HCT116 (cell line): ENCODE data around the gene IZUMO4. TPM values are rescaled to one million over a fixed set of nuclear protein-coding genes. Genes with fewer than 3 reads are reported as not detected.

Experiments used
- ATAC-seq: fragments of 200-7000 bp; cut with Tn5 transposase; 2 replicates; pipeline ENCODE4 v1.9.1; 2020; ENCODE audit warnings: mild to moderate bottlenecking, moderate library complexity
- BruUV-seq: library from RNA; stranded (reverse); fragments of 400-500 nt; replicated peaks from 2 replicates; lab custom pipeline; 2021; lab: Mats Ljungman, UMichigan
- CTCF ChIA-PET: fragments of 300-600 bp; sonication (Branson Sonifier 250); formaldehyde crosslinking; loops from one replicate; lab custom pipeline; 2021; ENCODE audit warnings: antibody characterized with exemption; lab: Charles Lee
- POLR2A ChIA-PET: fragments of 300-600, 350-600 bp; sonication (Branson Sonifier 250); formaldehyde crosslinking; loops from one replicate; lab custom pipeline; 2021; ENCODE audit warnings: antibody characterized with exemption; lab: Charles Lee
- RAD21 ChIA-PET, 2 experiments: fragments of 300-600 bp; sonication (Branson Sonifier 250); formaldehyde crosslinking; loops; one replicate each; lab custom pipeline; 2023; ENCODE audit warnings: low total read pairs in 2 of 2; ENCODE audit not compliant: uncharacterized antibody in 2 of 2, unreplicated experiment in 2 of 2, low non-redundant PET in 1 of 2; lab: Charles Lee
- DNase-seq: peaks from one replicate; pipeline ENCODE4 v3.0.0-alpha.2; 2010; ENCODE audit warnings: low read depth, low spot score
- H2AFZ ChIP-seq: fragments of 200-600 bp; shearing (Covaris generic), sonication (generic); 2 replicates; pipeline ENCODE4 v1.6.1; 2017; ENCODE audit warnings: low read depth, mixed run types, mixed read lengths, antibody characterized with exemption, low read length; ENCODE audit not compliant: poor library complexity, severe bottlenecking
- H3K27ac ChIP-seq: 2 replicates; pipeline ENCODE4 v1.5.1; 2012; ENCODE audit warnings: low read depth, low read length
- H3K27me3 ChIP-seq: fragments of 200-600 bp; sonication (generic); 2 replicates; pipeline ENCODE4 v1.6.1; 2016; ENCODE audit warnings: mixed run types, low read length, mixed read lengths; ENCODE audit not compliant: insufficient read depth
- H3K36me3 ChIP-seq, 2 experiments: fragments of 200-500 bp in 1 of 2; fragments of 200-600 bp in 1 of 2; sonication (Bioruptor generic) in 1 of 2; sonication (generic) in 1 of 2; 2 replicates each; pipeline versions ENCODE4 v1.5.1 to v1.6.1; 2014 to 2016; ENCODE audit warnings: low read length in 2 of 2, inconsistent platforms in 1 of 2, mixed read lengths in 1 of 2, mixed run types in 1 of 2; ENCODE audit not compliant: insufficient read depth in 2 of 2, control insufficient read depth in 1 of 2
- H3K4me1 ChIP-seq, 2 experiments: fragments of 200-600 bp in 1 of 2; sonication (generic) in 1 of 2; 2 replicates each; pipeline versions ENCODE4 v1.5.1 to v1.6.1; 2012 to 2017; ENCODE audit warnings: low read length in 2 of 2, inconsistent platforms in 1 of 2, mild to moderate bottlenecking in 1 of 2, mixed read lengths in 1 of 2, mixed run types in 1 of 2, moderate library complexity in 1 of 2; ENCODE audit not compliant: insufficient read depth in 2 of 2, control insufficient read depth in 1 of 2
- H3K4me2 ChIP-seq: fragments of 200-600 bp; sonication (generic); 2 replicates; pipeline ENCODE4 v1.6.1; 2017; ENCODE audit warnings: mixed run types, low read length, mixed read lengths
- H3K4me3 ChIP-seq, 2 experiments: fragments of 200-600 bp in 1 of 2; sonication (generic) in 1 of 2; replicated peaks in 1 of 2; 2 replicates each; pipeline ENCODE4 v1.5.1; 2011 to 2016; ENCODE audit warnings: low read length in 2 of 2, control low read depth in 1 of 2, low read depth in 1 of 2, mild to moderate bottlenecking in 1 of 2, mixed read lengths in 1 of 2, mixed run types in 1 of 2
- H3K79me2 ChIP-seq: fragments of 200-600 bp; sonication (generic); 2 replicates; pipeline ENCODE4 v1.6.1; 2017; ENCODE audit warnings: mild to moderate bottlenecking, mixed run types, low read length, moderate library complexity, mixed read lengths; ENCODE audit not compliant: insufficient read depth
- H3K9ac ChIP-seq: fragments of 200-600 bp; sonication (generic); 2 replicates; pipeline ENCODE4 v1.6.1; 2016; ENCODE audit warnings: low read length, mixed read lengths
- H3K9me2 ChIP-seq: fragments of 200-600 bp; sonication (generic), shearing (Covaris generic); 2 replicates; pipeline ENCODE4 v1.6.1; 2017; ENCODE audit warnings: mixed run types, mild to moderate bottlenecking, moderate library complexity; ENCODE audit not compliant: insufficient read depth
- H3K9me3 ChIP-seq, 2 experiments: fragments of 200-500 bp in 1 of 2; fragments of 200-600 bp in 1 of 2; sonication (Bioruptor generic) in 1 of 2; sonication (generic) in 1 of 2; 2 replicates each; pipeline ENCODE4 v1.6.1; 2014 to 2017; ENCODE audit warnings: low read length in 2 of 2, mixed read lengths in 2 of 2, inconsistent platforms in 1 of 2, low read depth in 1 of 2, mild to moderate bottlenecking in 1 of 2, mixed run types in 1 of 2, moderate library complexity in 1 of 2; ENCODE audit not compliant: control insufficient read depth in 1 of 2, insufficient read depth in 1 of 2
- H4K20me1 ChIP-seq: fragments of 200-600 bp; sonication (generic), shearing (Covaris generic); 2 replicates; pipeline ENCODE4 v1.6.1; 2017; ENCODE audit warnings: mixed run types, mild to moderate bottlenecking, moderate library complexity; ENCODE audit not compliant: insufficient read depth
- CEBPB ChIP-seq: IDR thresholded peaks from 2 replicates; pipeline ENCODE4 v1.6.1; 2012; ENCODE audit warnings: low read depth
- EGR1 ChIP-seq: IDR thresholded peaks from 2 replicates; pipeline ENCODE4 v1.6.1; 2012; ENCODE audit warnings: low read depth
- ELF1 ChIP-seq: IDR thresholded peaks from 2 replicates; pipeline ENCODE4 v1.6.1; 2012; ENCODE audit warnings: low read depth, borderline replicate concordance
- EZH2phosphoT487 ChIP-seq: fragments of 200-600 bp; IDR thresholded peaks from 2 replicates; pipeline ENCODE4 v1.6.1; 2018; ENCODE audit warnings: antibody characterized with exemption, borderline replicate concordance
- JUND ChIP-seq: IDR thresholded peaks from 2 replicates; pipeline ENCODE4 v1.6.1; 2012
- POLR2A ChIP-seq: IDR thresholded peaks from 2 replicates; pipeline ENCODE4 v1.7.0; 2011; ENCODE audit warnings: borderline replicate concordance; ENCODE audit not compliant: insufficient read depth, insufficient read length; ENCODE audit errors: extremely low read depth
- RAD21 ChIP-seq: IDR thresholded peaks from 2 replicates; pipeline ENCODE4 v1.6.1; 2012; ENCODE audit warnings: low read depth, mild to moderate bottlenecking
- SIN3A ChIP-seq: IDR thresholded peaks from 2 replicates; pipeline ENCODE4 v1.6.1; 2012; ENCODE audit warnings: low read depth
- SRF ChIP-seq: IDR thresholded peaks from 2 replicates; pipeline ENCODE4 v1.6.1; 2012; ENCODE audit warnings: low read depth
- TCF7L2 ChIP-seq: IDR thresholded peaks from 2 replicates; pipeline ENCODE4 v1.7.0; 2011; ENCODE audit warnings: borderline replicate concordance, inconsistent platforms; ENCODE audit not compliant: insufficient read depth, insufficient read length; ENCODE audit errors: extremely low read depth
- ZFX ChIP-seq: fragments of 450-650 bp; IDR thresholded peaks from 2 replicates; pipeline ENCODE4 v1.6.1; 2017
- intact Hi-C: fragments of 100-400 bp; cut with micrococcal nuclease; formaldehyde crosslinking; loops from 2 replicates; pipeline ENCODE4 v1.10.0; 2022
- total RNA-seq: library from RNA; stranded (reverse); gene quantifications from one replicate; pipeline ENCODE4 v1.2.1, GENCODE V29; 2021; ENCODE audit not compliant: unreplicated experiment
- TF ChIP-seq, protein P1 (sequence below), 3 experiments: fragments of 200-600 bp in 1 of 3; sonication (generic) in 1 of 3; IDR thresholded peaks in 2 of 3; conservative IDR thresholded peaks in 1 of 3; 2 replicates each; pipeline ENCODE4 v1.5.1; 2012 to 2017; ENCODE audit warnings: low read depth in 2 of 3, low read length in 2 of 3, antibody characterized with exemption in 1 of 3, borderline replicate concordance in 1 of 3, control low read depth in 1 of 3, mild to moderate bottlenecking in 1 of 3, mixed read lengths in 1 of 3, mixed run types in 1 of 3, moderate library complexity in 1 of 3; ENCODE audit not compliant: insufficient read depth in 1 of 3
- TF ChIP-seq, protein P2 (sequence below): IDR thresholded peaks from 2 replicates; pipeline ENCODE4 v1.6.1; 2012; ENCODE audit warnings: low read depth
- TF ChIP-seq, protein P3 (sequence below): IDR thresholded peaks from 2 replicates; pipeline ENCODE4 v1.6.1; 2012
- TF ChIP-seq, protein P4 (sequence below): IDR thresholded peaks from 2 replicates; pipeline ENCODE4 v1.6.1; 2011; ENCODE audit warnings: mild to moderate bottlenecking, low read length, moderate library complexity; ENCODE audit not compliant: insufficient replicate concordance; ENCODE audit errors: extremely low read depth

IZUMO4 gene
- total RNA-seq, 1 experiment from 2014 or later = 6.1 TPM

DNA sequence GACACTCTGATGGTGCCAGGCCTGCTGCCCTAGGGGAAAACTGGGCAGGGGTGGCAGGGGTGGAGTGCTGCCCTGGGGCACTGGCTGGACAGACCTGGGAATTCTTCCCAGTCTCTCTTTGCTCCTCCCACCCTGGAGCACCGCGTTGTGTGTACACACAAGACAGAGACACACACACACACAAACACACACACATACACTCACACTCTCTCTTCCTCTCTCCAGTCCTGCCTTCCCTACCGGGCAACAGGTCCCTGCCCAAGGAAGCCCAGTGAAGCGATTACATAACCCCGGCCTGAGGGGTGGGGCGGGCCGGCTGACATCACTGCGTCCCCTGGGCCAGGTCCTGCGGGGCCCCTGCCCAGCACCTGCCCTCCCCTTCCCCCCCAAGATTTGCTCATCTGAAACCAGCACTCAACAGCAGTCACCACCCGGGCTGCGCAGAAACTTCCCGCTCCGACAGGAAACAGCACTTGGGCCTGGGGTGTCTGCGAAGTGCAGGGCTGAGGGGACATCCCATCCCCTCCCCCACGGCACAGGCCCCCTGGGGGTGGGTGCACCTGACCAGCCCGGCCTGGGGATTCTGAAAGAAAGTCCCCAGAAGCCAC lies 46.9 kb upstream of the IZUMO4 start:
- no peak for DNase-seq
- RAD21 ChIA-PET = no interaction called here

More for the DNA sequence above, 46.9 kb upstream of the IZUMO4 start:
- BruUV-seq = TSS peak; percentile 67
- TF ChIP-seq TCF7L2 = no peak
- TF ChIP-seq, protein P1, sequence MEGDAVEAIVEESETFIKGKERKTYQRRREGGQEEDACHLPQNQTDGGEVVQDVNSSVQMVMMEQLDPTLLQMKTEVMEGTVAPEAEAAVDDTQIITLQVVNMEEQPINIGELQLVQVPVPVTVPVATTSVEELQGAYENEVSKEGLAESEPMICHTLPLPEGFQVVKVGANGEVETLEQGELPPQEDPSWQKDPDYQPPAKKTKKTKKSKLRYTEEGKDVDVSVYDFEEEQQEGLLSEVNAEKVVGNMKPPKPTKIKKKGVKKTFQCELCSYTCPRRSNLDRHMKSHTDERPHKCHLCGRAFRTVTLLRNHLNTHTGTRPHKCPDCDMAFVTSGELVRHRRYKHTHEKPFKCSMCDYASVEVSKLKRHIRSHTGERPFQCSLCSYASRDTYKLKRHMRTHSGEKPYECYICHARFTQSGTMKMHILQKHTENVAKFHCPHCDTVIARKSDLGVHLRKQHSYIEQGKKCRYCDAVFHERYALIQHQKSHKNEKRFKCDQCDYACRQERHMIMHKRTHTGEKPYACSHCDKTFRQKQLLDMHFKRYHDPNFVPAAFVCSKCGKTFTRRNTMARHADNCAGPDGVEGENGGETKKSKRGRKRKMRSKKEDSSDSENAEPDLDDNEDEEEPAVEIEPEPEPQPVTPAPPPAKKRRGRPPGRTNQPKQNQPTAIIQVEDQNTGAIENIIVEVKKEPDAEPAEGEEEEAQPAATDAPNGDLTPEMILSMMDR (IDR thresholded peaks at IDR 0.05 in 2 of 3, conservative IDR thresholded peaks at IDR 0.05 in 1 of 3; ENCODE audit: borderline replicate concordance in 1 of 3, insufficient read depth in 1 of 3, low read depth in 2 of 3, low read length in 2 of 3) = no peak
- TF ChIP-seq CEBPB = no peak
- TF ChIP-seq, protein P2, sequence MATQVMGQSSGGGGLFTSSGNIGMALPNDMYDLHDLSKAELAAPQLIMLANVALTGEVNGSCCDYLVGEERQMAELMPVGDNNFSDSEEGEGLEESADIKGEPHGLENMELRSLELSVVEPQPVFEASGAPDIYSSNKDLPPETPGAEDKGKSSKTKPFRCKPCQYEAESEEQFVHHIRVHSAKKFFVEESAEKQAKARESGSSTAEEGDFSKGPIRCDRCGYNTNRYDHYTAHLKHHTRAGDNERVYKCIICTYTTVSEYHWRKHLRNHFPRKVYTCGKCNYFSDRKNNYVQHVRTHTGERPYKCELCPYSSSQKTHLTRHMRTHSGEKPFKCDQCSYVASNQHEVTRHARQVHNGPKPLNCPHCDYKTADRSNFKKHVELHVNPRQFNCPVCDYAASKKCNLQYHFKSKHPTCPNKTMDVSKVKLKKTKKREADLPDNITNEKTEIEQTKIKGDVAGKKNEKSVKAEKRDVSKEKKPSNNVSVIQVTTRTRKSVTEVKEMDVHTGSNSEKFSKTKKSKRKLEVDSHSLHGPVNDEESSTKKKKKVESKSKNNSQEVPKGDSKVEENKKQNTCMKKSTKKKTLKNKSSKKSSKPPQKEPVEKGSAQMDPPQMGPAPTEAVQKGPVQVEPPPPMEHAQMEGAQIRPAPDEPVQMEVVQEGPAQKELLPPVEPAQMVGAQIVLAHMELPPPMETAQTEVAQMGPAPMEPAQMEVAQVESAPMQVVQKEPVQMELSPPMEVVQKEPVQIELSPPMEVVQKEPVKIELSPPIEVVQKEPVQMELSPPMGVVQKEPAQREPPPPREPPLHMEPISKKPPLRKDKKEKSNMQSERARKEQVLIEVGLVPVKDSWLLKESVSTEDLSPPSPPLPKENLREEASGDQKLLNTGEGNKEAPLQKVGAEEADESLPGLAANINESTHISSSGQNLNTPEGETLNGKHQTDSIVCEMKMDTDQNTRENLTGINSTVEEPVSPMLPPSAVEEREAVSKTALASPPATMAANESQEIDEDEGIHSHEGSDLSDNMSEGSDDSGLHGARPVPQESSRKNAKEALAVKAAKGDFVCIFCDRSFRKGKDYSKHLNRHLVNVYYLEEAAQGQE = no peak
- no peak for TF ChIP-seq RAD21
- TF ChIP-seq ZFX = no peak
- TF ChIP-seq EGR1 = no peak
- TF ChIP-seq JUND = no peak
- TF ChIP-seq, protein P3, sequence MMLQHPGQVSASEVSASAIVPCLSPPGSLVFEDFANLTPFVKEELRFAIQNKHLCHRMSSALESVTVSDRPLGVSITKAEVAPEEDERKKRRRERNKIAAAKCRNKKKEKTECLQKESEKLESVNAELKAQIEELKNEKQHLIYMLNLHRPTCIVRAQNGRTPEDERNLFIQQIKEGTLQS = no peak
- TF ChIP-seq POLR2A = no peak
- TF ChIP-seq, protein P4, sequence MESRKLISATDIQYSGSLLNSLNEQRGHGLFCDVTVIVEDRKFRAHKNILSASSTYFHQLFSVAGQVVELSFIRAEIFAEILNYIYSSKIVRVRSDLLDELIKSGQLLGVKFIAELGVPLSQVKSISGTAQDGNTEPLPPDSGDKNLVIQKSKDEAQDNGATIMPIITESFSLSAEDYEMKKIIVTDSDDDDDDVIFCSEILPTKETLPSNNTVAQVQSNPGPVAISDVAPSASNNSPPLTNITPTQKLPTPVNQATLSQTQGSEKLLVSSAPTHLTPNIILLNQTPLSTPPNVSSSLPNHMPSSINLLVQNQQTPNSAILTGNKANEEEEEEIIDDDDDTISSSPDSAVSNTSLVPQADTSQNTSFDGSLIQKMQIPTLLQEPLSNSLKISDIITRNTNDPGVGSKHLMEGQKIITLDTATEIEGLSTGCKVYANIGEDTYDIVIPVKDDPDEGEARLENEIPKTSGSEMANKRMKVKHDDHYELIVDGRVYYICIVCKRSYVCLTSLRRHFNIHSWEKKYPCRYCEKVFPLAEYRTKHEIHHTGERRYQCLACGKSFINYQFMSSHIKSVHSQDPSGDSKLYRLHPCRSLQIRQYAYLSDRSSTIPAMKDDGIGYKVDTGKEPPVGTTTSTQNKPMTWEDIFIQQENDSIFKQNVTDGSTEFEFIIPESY = no peak
- TF ChIP-seq SRF = no peak
- no peak for TF ChIP-seq ELF1
- TF ChIP-seq EZH2phosphoT487 = no peak
- TF ChIP-seq SIN3A = no peak
- TF ChIP-seq, all 23 proteins: peak for 0
- no peak overlapping the region for H2AFZ ChIP-seq
- no peaks in the 10 kb centered on the region for H3K27me3 ChIP-seq
- H3K9ac ChIP-seq = peak overlapping the region; percentile 90
- peaks cover 62 to 86% of the 10 kb centered on the region in 2 experiments for H3K4me1 ChIP-seq
- peak; percentile 3; the same call in 1 of the 2 replicates for ATAC-seq
- H3K9me3 ChIP-seq = no peaks in the 10 kb centered on the region
- intact Hi-C loops = no loop called here
- H3K9me2 ChIP-seq = no peaks in the 10 kb centered on the region
- H3K36me3 ChIP-seq = peaks cover 5 to 12% of the 10 kb centered on the region in 2 experiments; a peak in 3 of 4 replicates
- POLR2A ChIA-PET = interaction anchor here (1.4 to 4.3 kb wide), 3 partner anchors 10 to 18 kb away, joined by 3 to 17 read pairs (median 11); no protein-coding TSS in a partner anchor
- peak overlapping the region; percentile 92 for H3K4me3 ChIP-seq
- peak overlapping the region; percentile 100 for H3K4me2 ChIP-seq
- peaks cover 47% of the 10 kb centered on the region for H3K79me2 ChIP-seq
- peaks cover 5% of the 10 kb centered on the region; the same call in 1 of the 2 replicates for H4K20me1 ChIP-seq
- H3K27ac ChIP-seq = peak overlapping the region; percentile 85
- CTCF ChIA-PET = no interaction called here
